NB4 (cell line): ENCODE data around the gene ATP1A3.

Experiments
- MYC ChIP-seq: IDR thresholded peaks from 2 replicates; pipeline ENCODE4 v1.6.1; 2011; ENCODE audit warnings: low read depth, low read length
- POLR2A ChIP-seq: IDR thresholded peaks from 2 replicates; pipeline ENCODE4 v1.6.1; 2011; ENCODE audit warnings: mild to moderate bottlenecking; ENCODE audit not compliant: insufficient read length; ENCODE audit errors: extremely low read depth
- TF ChIP-seq, protein P1 (sequence below): IDR thresholded peaks from one replicate; pipeline ENCODE4 v1.5.1; 2012; ENCODE audit warnings: low read depth, low read length

DNA sequence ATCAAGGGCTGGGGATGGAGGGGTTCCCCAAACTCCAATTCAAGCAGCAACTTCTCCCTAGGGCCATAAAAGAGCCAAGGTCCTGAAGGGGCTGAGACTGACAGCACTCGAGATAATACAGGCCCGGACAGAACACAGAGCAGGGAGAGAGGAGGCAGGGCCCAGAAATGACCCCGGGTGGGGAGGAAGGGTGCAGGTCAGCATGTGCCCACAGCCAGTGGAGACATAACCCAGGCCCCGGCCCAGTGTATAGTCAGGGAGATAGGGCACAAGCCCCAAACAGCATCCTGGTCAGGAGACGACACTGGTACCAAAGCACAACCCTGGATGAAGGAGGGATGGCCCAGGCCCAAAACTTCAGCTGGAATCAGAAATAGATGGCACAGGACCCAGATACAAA lies 28.6 kb upstream of the ATP1A3 start:
- TF ChIP-seq, protein P1, sequence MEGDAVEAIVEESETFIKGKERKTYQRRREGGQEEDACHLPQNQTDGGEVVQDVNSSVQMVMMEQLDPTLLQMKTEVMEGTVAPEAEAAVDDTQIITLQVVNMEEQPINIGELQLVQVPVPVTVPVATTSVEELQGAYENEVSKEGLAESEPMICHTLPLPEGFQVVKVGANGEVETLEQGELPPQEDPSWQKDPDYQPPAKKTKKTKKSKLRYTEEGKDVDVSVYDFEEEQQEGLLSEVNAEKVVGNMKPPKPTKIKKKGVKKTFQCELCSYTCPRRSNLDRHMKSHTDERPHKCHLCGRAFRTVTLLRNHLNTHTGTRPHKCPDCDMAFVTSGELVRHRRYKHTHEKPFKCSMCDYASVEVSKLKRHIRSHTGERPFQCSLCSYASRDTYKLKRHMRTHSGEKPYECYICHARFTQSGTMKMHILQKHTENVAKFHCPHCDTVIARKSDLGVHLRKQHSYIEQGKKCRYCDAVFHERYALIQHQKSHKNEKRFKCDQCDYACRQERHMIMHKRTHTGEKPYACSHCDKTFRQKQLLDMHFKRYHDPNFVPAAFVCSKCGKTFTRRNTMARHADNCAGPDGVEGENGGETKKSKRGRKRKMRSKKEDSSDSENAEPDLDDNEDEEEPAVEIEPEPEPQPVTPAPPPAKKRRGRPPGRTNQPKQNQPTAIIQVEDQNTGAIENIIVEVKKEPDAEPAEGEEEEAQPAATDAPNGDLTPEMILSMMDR: no peak
- TF ChIP-seq POLR2A: no peak
- TF ChIP-seq MYC: no peak
